IMR-90 (cell line): ENCODE results near the gene MDFI. TPM values are rescaled to one million over a fixed set of nuclear protein-coding genes. Genes with fewer than 3 reads are reported as not detected.

Experiments
- ATAC-seq: fragments of 200-7000 bp; cut with Tn5 transposase; 2 replicates; pipeline ENCODE4 v1.9.1; 2020; ENCODE audit warnings: low read depth, mild to moderate bottlenecking, moderate library complexity
- BruUV-seq: library from RNA; stranded (reverse); fragments of 400-500 nt; replicated peaks from 2 replicates; lab custom pipeline; 2021; lab: Mats Ljungman, UMichigan
- CTCF ChIA-PET: fragments of 300-600 bp; formaldehyde crosslinking; extraction: SDS; loops from one replicate; lab custom pipeline; 2021; ENCODE audit warnings: antibody characterized with exemption; lab: Yijun Ruan, JAX
- POLR2A ChIA-PET: fragments of 300-600 bp; sonication (Branson Sonifier 250); formaldehyde crosslinking; loops from one replicate; lab custom pipeline; 2022; ENCODE audit warnings: antibody characterized with exemption; ENCODE audit not compliant: unreplicated experiment; lab: Charles Lee
- DNase-seq: peaks from one replicate; pipeline ENCODE4 v3.0.0; 2013
- H2AFZ ChIP-seq: replicated peaks from 2 replicates; pipeline ENCODE3; 2013; ENCODE audit warnings: low read length, mild to moderate bottlenecking; ENCODE audit not compliant: poor library complexity
- H2AK5ac ChIP-seq: 2 replicates; pipeline ENCODE4 v1.6.1; 2013; ENCODE audit warnings: low read depth, low read length, inconsistent platforms
- H2AK9ac ChIP-seq: replicated peaks from 2 replicates; pipeline ENCODE3; 2013; ENCODE audit warnings: mild to moderate bottlenecking, low read depth, low read length, moderate library complexity; ENCODE audit not compliant: poor library complexity
- H2BK120ac ChIP-seq: 2 replicates; pipeline ENCODE4 v1.6.1; 2013; ENCODE audit warnings: low read depth, low read length, inconsistent platforms
- H2BK15ac ChIP-seq: 3 replicates; pipeline ENCODE4 v1.6.1; 2013; ENCODE audit warnings: low read depth, low read length, inconsistent platforms
- H2BK20ac ChIP-seq: 2 replicates; pipeline ENCODE4 v1.6.1; 2013; ENCODE audit warnings: low read depth, mild to moderate bottlenecking, inconsistent platforms, low read length, moderate library complexity
- H2BK5ac ChIP-seq: 2 replicates; pipeline ENCODE4 v1.6.1; 2013; ENCODE audit warnings: mild to moderate bottlenecking, low read depth, low read length, inconsistent platforms; ENCODE audit not compliant: poor library complexity, severe bottlenecking
- H3K14ac ChIP-seq: replicated peaks from 2 replicates; pipeline ENCODE4 v1.6.1; 2013; ENCODE audit warnings: low read depth, low read length, inconsistent platforms
- H3K18ac ChIP-seq: 2 replicates; pipeline ENCODE4 v1.6.1; 2013; ENCODE audit warnings: low read depth, low read length, control low read depth
- H3K23ac ChIP-seq: 2 replicates; pipeline ENCODE4 v1.6.1; 2013; ENCODE audit warnings: low read depth, low read length, inconsistent platforms
- H3K27ac ChIP-seq: 2 replicates; pipeline ENCODE4 v1.5.1; 2013; ENCODE audit warnings: mild to moderate bottlenecking, control low read depth, low read length; ENCODE audit not compliant: insufficient read depth
- H3K27me3 ChIP-seq: 2 replicates; pipeline ENCODE4 v1.6.1; 2013; ENCODE audit warnings: low read length; ENCODE audit not compliant: control insufficient read depth, insufficient read depth
- H3K36me3 ChIP-seq: 2 replicates; pipeline ENCODE4 v1.6.1; 2013; ENCODE audit warnings: low read length, mixed read lengths; ENCODE audit not compliant: control insufficient read depth, insufficient read depth
- H3K4ac ChIP-seq: 2 replicates; pipeline ENCODE4 v1.6.1; 2013; ENCODE audit warnings: low read depth, low read length, inconsistent platforms
- H3K4me1 ChIP-seq: 2 replicates; pipeline ENCODE4 v1.6.1; 2013; ENCODE audit warnings: low read length, mixed read lengths; ENCODE audit not compliant: control insufficient read depth, insufficient read depth
- H3K4me2 ChIP-seq: 2 replicates; pipeline ENCODE4 v1.6.1; 2013; ENCODE audit warnings: low read depth, mild to moderate bottlenecking, control low read depth, low read length, moderate library complexity
- H3K4me3 ChIP-seq: 2 replicates; pipeline ENCODE4 v1.5.1; 2013; ENCODE audit warnings: low read depth, mild to moderate bottlenecking, control low read depth, low read length, moderate library complexity; ENCODE audit not compliant: insufficient read depth
- H3K56ac ChIP-seq: 2 replicates; pipeline ENCODE4 v1.6.1; 2013; ENCODE audit warnings: low read length, inconsistent platforms; ENCODE audit not compliant: insufficient read depth; ENCODE audit errors: extremely low read depth
- H3K79me1 ChIP-seq, 2 experiments: 2 replicates each; pipeline ENCODE4 v1.6.1; 2013; ENCODE audit warnings: low read length in 2 of 2, inconsistent platforms in 1 of 2, low read depth in 1 of 2
- H3K9ac ChIP-seq: 2 replicates; pipeline ENCODE4 v1.6.1; 2013; ENCODE audit warnings: low read depth, low read length, control low read depth
- H3K9me1 ChIP-seq: 2 replicates; pipeline ENCODE4 v1.6.1; 2013; ENCODE audit warnings: low read length, inconsistent platforms; ENCODE audit not compliant: insufficient read depth
- H3K9me3 ChIP-seq: 2 replicates; pipeline ENCODE4 v1.6.1; 2013; ENCODE audit warnings: low read length; ENCODE audit not compliant: control insufficient read depth, insufficient read depth
- H4K20me1 ChIP-seq: 2 replicates; pipeline ENCODE4 v1.6.1; 2013; ENCODE audit warnings: low read length, inconsistent platforms; ENCODE audit not compliant: insufficient read depth
- H4K5ac ChIP-seq: 2 replicates; pipeline ENCODE4 v1.6.1; 2013; ENCODE audit warnings: mild to moderate bottlenecking, low read depth, low read length, control low read depth
- H4K8ac ChIP-seq, 2 experiments: 2 replicates each; pipeline ENCODE4 v1.6.1; 2013; ENCODE audit warnings: low read depth in 2 of 2, low read length in 2 of 2, control low read depth in 1 of 2, inconsistent platforms in 1 of 2
- H4K91ac ChIP-seq: 2 replicates; pipeline ENCODE4 v1.6.1; 2013; ENCODE audit warnings: low read depth, low read length, inconsistent platforms; ENCODE audit not compliant: insufficient read depth
- BHLHE40 ChIP-seq: fragments of 150-350 bp; IDR thresholded peaks from 2 replicates; pipeline ENCODE4 v1.6.1; 2016; ENCODE audit warnings: mild to moderate bottlenecking, low read depth, low read length
- CEBPB ChIP-seq: IDR thresholded peaks from 2 replicates; pipeline ENCODE4 v1.6.1; 2012; ENCODE audit warnings: low read depth, low read length, improper control_type of control experiment
- CHD1 ChIP-seq: IDR thresholded peaks from 2 replicates; pipeline ENCODE4 v1.6.1; 2012; ENCODE audit warnings: low read depth, low read length, improper control_type of control experiment
- ELK1 ChIP-seq: fragments of 150-350 bp; IDR thresholded peaks from 2 replicates; pipeline ENCODE4 v1.6.1; 2016; ENCODE audit warnings: low read depth, mild to moderate bottlenecking, low read length, moderate library complexity, borderline replicate concordance
- FOS ChIP-seq: fragments of 150-350 bp; IDR thresholded peaks from 2 replicates; pipeline ENCODE4 v1.6.1; 2016; ENCODE audit warnings: low read depth, low read length
- MAFK ChIP-seq: IDR thresholded peaks from 2 replicates; pipeline ENCODE4 v1.6.1; 2012; ENCODE audit warnings: low read depth, low read length, improper control_type of control experiment
- MAZ ChIP-seq: IDR thresholded peaks from 2 replicates; pipeline ENCODE4 v1.6.1; 2012; ENCODE audit warnings: low read depth, mild to moderate bottlenecking, low read length, improper control_type of control experiment, moderate library complexity, borderline replicate concordance
- MXI1 ChIP-seq: IDR thresholded peaks from 2 replicates; pipeline ENCODE4 v1.6.1; 2012; ENCODE audit warnings: low read depth, mild to moderate bottlenecking, low read length, moderate library complexity, borderline replicate concordance
- NFE2L2 ChIP-seq: fragments of 150-350 bp; IDR thresholded peaks from 2 replicates; pipeline ENCODE4 v1.6.1; 2016; ENCODE audit warnings: low read depth, mild to moderate bottlenecking, low read length
- POLR2A ChIP-seq: IDR thresholded peaks from 2 replicates; pipeline ENCODE4 v1.6.1; 2012; ENCODE audit warnings: mild to moderate bottlenecking, low read depth, low read length
- RAD21 ChIP-seq: IDR thresholded peaks from 2 replicates; pipeline ENCODE4 v1.6.1; 2012; ENCODE audit warnings: low read length, improper control_type of control experiment
- RCOR1 ChIP-seq: IDR thresholded peaks from 2 replicates; pipeline ENCODE4 v1.6.1; 2012; ENCODE audit warnings: mild to moderate bottlenecking, low read length, improper control_type of control experiment; ENCODE audit not compliant: insufficient replicate concordance
- SMC3 ChIP-seq: fragments of 150-350 bp; IDR thresholded peaks from 2 replicates; pipeline ENCODE4 v1.6.1; 2016; ENCODE audit warnings: low read depth, mild to moderate bottlenecking, antibody characterized with exemption, low read length, moderate library complexity
- WGBS, 2 experiments: methylation state at CpG; one replicate each; pipeline versions ENCODE4 v1.1.5 to v1.1.7; 2013; ENCODE audit warnings: missing lambda C conversion rate in 2 of 2; ENCODE audit not compliant: insufficient read length in 1 of 2; ENCODE audit errors: extremely low coverage in 2 of 2; 5-methylcytosine and 5-hydroxymethylcytosine counted together
- dilution Hi-C: fragments of 300-500 bp; cut with HindIII; formaldehyde crosslinking; loops from one replicate; pipeline ENCODE4 v1.14.3; 2018; ENCODE audit warnings: low sequenced_read_pairs; ENCODE audit not compliant: unreplicated experiment
- in situ Hi-C: fragments of 300-500 bp; cut with MboI; formaldehyde crosslinking; loops from 3 replicates; pipeline ENCODE4 v1.14.3; 2019; ENCODE audit warnings: low sequenced_read_pairs, inconsistent platforms, mixed read lengths
- intact Hi-C: fragments of 100-400 bp; cut with micrococcal nuclease; formaldehyde crosslinking; loops from 2 replicates; pipeline ENCODE4 v1.10.0; 2022
- polyA plus RNA-seq, 3 experiments: library from polyadenylated mRNA; depleted of rRNA; stranded (reverse); fragments of >200 nt; gene quantifications; 2 replicates each; pipeline ENCODE4 v1.2.3, GENCODE V29; 2012; ENCODE audit warnings: low replicate concordance in 1 of 3
- total RNA-seq: library from RNA; depleted of rRNA; stranded (reverse); fragments of >200 nt; gene quantifications from 2 replicates; pipeline ENCODE4 v1.2.3, GENCODE V29; 2012
- TF ChIP-seq, protein P1 (sequence below): fragments of 150-350 bp; IDR thresholded peaks from 2 replicates; pipeline ENCODE4 v1.6.1; 2017; ENCODE audit warnings: mild to moderate bottlenecking, antibody characterized with exemption, low read length, low read depth
- TF ChIP-seq, protein P2 (sequence below): conservative IDR thresholded peaks from 2 replicates; pipeline ENCODE4 v1.5.1; 2012; ENCODE audit warnings: mild to moderate bottlenecking, low read depth, low read length, improper control_type of control experiment

MDFI gene
- total and polyA plus RNA-seq, 2 of the 4 experiments (the other 2 are of a cell fraction), result 0.18 to 0.29 TPM

DNA sequence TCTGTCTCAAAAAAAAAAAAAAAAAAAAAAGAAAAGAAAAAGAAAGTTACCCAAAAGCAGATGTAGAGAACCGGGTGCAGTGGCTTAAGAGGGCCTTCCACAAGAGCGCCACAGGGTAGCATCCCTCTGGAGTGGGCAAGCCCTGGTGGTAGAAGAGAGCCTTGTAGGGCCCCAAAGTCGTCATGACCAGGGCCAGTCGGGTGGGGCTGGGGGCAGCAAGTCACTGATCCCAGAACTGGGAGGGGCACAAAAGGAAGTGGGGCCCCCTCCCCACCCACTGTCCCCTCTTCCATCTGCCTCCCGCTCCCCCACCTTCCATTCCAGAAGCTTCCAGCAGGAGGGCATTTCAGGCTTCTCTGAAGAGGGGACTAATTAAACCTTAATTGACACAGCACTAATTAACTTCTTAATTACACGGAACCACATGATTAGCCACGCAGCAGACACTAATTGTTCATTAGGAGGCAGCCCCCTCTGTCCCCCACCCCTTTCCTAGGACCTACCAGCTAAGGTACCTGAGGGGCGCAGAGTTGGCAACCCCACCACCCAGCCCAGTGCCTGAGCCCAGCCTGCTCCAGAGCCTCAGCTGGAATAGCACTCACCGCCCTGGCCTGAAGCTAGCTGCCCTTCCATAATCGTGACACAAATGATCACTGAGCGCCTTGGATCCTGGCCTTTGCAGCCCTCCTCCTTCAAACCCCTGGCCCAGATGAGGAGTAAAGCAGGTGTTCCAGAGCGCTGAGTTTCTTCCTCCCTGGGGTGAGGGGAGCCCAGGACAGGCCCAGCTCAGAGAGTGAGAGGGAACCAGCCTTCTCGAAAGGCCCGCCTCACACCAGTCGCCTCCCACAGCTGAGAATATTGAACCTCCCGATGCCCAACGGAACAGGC is 34.8 kb downstream of the MDFI start:
- no peak overlapping the region for H3K18ac ChIP-seq
- DNase-seq (no peak), ATAC-seq (no peak)
- no peak overlapping the region for H3K4me2 ChIP-seq
- H3K4me3 ChIP-seq, result no peak overlapping the region
- H4K91ac ChIP-seq, result no peak overlapping the region
- intact Hi-C loops, result no loop called here
- no peak overlapping the region for H3K14ac ChIP-seq
- no peak overlapping the region for H2BK15ac ChIP-seq
- H2AK9ac ChIP-seq, result no peak overlapping the region
- H3K23ac ChIP-seq, result no peak overlapping the region
- no peak overlapping the region for H2BK20ac ChIP-seq
- H3K9me3 ChIP-seq, result peaks cover 2% of the 10 kb centered on the region; the same call in 1 of the 2 replicates
- H3K4me1 ChIP-seq, result no peaks in the 10 kb centered on the region
- dilution Hi-C loops, result no loop called here
- no peaks in the 10 kb centered on the region for H3K36me3 ChIP-seq
- no peak overlapping the region for H4K8ac ChIP-seq
- H3K9me1 ChIP-seq, result no peaks in the 10 kb centered on the region; the same call in 1 of the 2 replicates
- no peaks in the 10 kb centered on the region for H4K20me1 ChIP-seq
- H3K27ac ChIP-seq, result no peak overlapping the region
- H2BK120ac ChIP-seq, result no peak overlapping the region
- no peak overlapping the region for H2BK5ac ChIP-seq
- no peak overlapping the region for H3K56ac ChIP-seq
- H3K79me1 ChIP-seq, result no peaks in the 10 kb centered on the region
- no peak overlapping the region for H4K5ac ChIP-seq
- BruUV-seq, result no TSS peak
- H2AK5ac ChIP-seq, result no peak overlapping the region
- H3K27me3 ChIP-seq, result peaks cover 38% of the 10 kb centered on the region
- WGBS, 2 experiments, result 92% methylated on average over 5 of the region's 17 CpGs; no CpG with 5 or more reads in 1 of the 2 experiments
- H2AFZ ChIP-seq, result no peak overlapping the region
- H3K9ac ChIP-seq, result no peak overlapping the region
- in situ Hi-C loops, result no loop called here
- POLR2A ChIA-PET, result no interaction called here
- H3K4ac ChIP-seq, result no peak overlapping the region
- CTCF ChIA-PET, result no interaction called here
- TF ChIP-seq RCOR1 (no peak), MAFK (no peak), RAD21 (no peak), CHD1 (no peak), FOS (no peak), SMC3 (no peak), MXI1 (no peak), MAZ (no peak), ELK1 (no peak), BHLHE40 (no peak), NFE2L2 (no peak), POLR2A (no peak), CEBPB (no peak)
- TF ChIP-seq, protein P1, sequence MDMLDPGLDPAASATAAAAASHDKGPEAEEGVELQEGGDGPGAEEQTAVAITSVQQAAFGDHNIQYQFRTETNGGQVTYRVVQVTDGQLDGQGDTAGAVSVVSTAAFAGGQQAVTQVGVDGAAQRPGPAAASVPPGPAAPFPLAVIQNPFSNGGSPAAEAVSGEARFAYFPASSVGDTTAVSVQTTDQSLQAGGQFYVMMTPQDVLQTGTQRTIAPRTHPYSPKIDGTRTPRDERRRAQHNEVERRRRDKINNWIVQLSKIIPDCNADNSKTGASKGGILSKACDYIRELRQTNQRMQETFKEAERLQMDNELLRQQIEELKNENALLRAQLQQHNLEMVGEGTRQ, result no peak
- TF ChIP-seq, protein P2, sequence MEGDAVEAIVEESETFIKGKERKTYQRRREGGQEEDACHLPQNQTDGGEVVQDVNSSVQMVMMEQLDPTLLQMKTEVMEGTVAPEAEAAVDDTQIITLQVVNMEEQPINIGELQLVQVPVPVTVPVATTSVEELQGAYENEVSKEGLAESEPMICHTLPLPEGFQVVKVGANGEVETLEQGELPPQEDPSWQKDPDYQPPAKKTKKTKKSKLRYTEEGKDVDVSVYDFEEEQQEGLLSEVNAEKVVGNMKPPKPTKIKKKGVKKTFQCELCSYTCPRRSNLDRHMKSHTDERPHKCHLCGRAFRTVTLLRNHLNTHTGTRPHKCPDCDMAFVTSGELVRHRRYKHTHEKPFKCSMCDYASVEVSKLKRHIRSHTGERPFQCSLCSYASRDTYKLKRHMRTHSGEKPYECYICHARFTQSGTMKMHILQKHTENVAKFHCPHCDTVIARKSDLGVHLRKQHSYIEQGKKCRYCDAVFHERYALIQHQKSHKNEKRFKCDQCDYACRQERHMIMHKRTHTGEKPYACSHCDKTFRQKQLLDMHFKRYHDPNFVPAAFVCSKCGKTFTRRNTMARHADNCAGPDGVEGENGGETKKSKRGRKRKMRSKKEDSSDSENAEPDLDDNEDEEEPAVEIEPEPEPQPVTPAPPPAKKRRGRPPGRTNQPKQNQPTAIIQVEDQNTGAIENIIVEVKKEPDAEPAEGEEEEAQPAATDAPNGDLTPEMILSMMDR, result no peak
